ENCODE measurements around the gene WDFY3.

WDFY3 gene

DNA sequence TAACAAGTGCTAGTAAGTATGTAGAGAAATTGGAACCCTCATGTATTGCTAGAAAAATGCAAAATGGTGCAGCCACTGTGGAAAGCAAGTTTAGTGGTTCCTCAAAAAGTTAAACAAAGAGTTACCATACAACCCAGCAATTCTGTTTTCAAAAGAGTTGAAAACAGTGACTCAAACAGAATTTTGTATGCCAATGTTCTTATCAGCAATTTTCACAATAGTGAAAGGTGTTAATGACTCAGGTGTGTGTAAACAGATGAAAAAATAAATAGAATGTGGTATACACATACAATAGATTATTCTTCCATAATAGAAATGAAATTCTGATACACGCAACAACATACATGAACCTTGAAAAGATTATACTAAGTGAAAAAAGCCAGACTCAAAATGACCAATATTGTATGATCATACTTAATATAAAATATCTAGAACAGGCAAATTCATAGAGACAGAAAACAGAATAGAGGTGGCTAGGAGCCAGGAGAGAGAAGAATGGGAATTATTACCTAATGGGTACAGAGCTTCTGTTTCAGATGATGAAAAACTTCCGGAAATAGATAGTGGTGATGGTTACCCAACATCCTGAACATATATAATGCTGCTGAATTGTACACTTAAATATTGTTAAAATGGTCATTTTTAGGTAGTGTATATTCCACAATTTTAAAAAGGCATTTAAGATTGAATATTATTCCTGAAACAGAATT is 51.6 kb downstream of the WDFY3 start:
- FAIRE-seq (no peak), DNase-seq (ENCODE audit: insufficient read length, low spot score) (no peak)

DNA sequence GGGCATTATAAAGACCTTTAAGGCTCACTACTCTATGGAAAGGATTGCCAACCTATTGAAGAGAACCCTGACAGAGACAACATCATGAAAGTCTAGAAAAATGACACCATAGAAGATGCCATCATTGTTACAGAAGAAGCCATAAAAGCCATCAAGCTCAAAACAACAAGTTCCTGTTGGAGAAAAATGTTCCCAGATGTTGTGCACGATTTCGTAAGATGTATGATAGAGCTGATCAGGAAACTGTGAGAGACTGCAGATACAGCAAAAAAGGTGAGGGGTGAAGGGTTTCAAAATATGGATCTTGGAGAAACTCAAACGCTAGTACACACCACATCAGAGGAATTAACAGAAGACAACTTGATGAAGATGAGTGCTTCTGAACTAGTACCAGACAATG is 53.3 kb downstream of the WDFY3 start:
- FAIRE-seq (no peak), DNase-seq (ENCODE audit: insufficient read length, low spot score) (no peak)

DNA sequence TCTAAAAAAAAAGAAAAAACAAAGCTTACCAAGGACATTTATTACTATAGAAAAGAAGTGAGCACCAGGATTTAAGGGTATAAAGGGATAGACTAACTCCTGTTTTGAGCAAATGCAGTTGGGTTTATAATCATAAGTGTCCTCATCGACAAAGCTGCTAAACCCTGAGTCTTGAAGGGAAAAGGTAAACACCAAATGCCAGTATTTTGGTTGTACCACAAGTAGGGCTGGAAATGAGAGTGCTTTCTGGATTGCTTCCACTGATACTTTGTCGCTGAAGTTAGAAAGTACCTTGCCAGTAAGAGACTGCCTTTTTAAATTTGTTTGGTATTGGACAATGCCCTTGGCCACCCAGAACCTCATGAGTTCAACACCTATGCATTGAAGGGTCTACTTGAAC is 53.7 kb downstream of the WDFY3 start:
- DNase-seq (ENCODE audit: insufficient read length, low spot score) (no peak), FAIRE-seq (no peak)

DNA sequence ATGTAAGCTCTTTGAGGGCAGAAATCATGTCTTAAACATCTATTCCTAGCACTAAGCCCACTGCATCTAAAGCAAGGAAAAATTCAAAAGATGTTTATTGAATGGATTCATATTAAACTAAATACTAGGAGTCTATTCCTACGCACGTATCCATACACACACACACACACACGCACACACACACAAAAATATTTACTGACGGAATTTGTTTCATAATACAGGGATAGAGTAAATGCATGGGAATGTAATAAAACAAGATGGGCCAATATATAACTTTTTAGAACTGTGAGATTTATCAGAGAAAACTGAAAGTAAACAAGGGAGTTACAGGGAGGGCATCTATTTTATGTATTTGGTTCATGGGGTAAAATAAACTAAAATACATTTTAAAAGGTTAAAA is 57.6 kb downstream of the WDFY3 start:
- FAIRE-seq (no peak), DNase-seq (ENCODE audit: insufficient read length, low spot score) (no peak)

DNA sequence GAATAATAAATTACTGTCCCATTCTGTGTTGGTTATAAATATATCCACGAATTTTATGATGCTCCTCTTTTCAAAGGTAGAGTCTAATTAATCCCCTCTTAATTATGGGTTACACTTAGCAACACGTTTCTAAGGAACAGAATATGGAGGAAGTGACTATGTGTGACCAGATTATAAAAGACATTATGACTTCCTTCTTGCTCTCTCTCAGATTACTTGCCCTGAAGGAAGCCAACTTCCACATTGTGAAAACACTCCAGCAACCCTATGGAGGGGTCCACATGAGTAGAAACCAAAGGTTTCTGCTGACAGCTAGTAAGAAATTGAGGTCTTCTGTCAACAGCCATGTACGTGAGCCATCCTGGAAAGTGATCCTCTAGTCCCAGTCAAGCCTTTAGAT is 59.3 kb downstream of the WDFY3 start:
- FAIRE-seq (no peak), DNase-seq (ENCODE audit: insufficient read length, low spot score) (no peak)

DNA sequence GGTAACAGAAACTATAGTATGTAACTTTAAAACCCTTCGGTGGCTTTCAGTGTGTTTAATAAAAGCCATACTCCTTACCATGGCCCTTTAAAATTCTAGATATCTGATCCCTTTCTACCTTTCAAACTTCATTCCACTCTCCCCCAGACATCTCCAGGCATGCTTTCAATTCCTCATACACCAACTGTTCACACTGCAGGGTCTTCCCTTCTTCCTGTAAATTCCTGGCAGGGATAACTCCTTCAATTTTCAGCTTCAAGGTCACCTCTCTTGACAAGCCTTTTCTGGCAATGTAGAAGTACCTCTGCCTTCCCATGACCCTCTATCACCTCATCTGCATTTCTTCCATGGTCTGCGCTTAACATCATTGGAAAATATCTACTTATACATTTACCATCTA is 60.8 kb downstream of the WDFY3 start:
- no peak for FAIRE-seq

DNA sequence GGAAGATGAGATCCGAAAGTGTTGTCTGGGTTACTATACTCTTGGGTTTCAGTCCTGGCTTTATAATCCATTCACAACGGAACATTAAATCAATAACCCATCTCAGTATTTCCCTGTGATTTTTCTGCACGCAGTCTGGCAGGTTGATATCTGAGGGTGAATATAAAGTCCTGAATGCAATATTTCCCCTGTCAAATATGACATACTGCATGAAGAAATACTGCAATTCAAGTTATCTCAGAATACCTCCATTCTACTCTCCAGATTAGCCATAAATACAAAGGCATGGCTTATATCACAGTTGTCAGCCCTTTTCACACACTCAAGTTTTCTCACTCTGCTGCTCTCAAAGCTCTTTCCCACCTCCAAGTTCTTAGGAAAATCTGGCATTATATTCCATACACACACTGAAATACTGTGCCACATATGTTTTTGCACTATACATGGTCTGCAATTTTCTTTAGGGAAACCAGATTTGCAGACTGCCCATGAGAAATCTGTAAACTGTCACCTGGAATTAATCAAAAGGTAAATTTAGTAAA is 64.7 kb downstream of the WDFY3 start:
- FAIRE-seq, result no peak
- DNase-seq (ENCODE audit: insufficient read length, low spot score), result no peak

More for the DNA sequence above, 60.8 kb downstream of the WDFY3 start:
- no peak for DNase-seq (ENCODE audit: insufficient read length, low spot score)

DNA sequence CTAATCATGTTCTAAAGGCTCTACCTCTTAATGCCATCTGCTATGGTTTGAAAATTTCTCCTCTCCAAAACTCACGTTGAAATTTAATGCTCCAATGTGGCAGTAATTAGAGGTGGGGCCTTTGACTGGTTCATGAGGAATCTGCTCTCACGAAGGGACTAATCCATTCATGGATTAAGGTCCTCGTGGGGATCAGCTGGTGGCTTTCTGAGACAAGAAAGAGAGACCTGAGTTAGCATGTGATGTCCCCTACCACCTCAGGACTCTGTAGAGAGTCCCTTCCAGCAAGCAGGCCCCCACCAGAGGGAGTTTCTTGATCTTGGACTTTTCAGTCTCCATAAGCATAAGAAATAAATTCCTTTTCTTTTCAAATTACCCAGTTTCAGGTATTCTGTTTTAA is 65.3 kb downstream of the WDFY3 start:
- DNase-seq (ENCODE audit: insufficient read length, low spot score) (no peak), FAIRE-seq (no peak)

DNA sequence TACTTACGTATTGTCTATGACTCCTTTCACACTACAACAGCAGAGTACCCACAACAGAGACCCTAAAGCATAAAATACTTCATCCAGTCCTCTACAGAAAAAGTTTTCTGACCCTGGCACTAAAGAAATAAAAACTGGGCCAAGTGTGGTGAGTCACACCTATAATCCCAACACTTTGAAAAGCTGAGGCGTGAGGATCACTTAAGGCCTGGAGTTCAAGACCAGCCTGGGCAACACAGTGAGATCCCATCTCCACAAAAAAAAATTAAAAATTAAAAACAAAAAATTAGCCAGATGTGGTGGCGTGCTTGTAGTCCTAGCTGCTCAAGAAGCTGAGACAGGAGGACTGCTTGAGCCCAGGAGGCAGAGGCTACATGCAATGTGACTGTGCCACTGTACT is 66.9 kb downstream of the WDFY3 start:
- FAIRE-seq, result no peak
- no peak for DNase-seq (ENCODE audit: insufficient read length, low spot score)

DNA sequence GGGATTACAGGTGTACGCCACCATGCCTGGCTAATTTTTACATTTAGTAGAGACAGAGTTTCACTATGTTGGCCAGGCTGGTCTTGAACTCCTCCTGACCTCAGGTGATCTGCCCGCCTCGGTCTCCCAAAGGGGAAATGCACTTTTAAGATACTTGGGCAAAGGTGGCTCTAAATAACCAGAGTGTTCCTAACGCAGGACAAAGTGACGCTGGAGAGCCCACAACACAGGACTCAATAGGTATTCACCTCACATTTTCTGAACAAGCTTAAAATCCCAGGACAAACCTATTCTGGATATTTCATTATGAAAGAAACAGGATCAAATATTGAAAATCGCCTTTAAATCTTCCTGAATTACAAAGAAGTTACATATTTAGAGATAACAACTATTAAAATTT is 69.0 kb downstream of the WDFY3 start:
- no peak for FAIRE-seq
- no peak for DNase-seq (ENCODE audit: insufficient read length, low spot score)

DNA sequence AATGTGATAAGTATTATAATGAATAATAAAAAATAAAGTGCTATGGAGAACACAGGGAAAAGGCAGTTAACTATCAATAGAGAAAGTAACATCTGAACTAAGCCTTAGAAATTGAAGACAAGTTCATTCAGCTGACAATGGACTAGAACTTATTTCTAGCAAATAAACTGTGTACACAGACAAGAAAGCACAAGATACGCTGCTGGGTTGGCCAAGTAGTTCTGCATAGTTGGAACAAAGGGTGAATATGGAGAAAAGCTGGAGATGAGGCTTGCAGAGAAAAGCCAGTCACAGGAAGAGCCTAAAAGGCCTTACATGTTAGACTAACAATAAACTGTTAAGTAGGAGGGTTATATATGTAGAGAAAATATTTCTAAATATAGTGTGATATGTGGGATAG is 71.2 kb downstream of the WDFY3 start:
- FAIRE-seq (no peak), DNase-seq (ENCODE audit: insufficient read length, low spot score) (no peak)

DNA sequence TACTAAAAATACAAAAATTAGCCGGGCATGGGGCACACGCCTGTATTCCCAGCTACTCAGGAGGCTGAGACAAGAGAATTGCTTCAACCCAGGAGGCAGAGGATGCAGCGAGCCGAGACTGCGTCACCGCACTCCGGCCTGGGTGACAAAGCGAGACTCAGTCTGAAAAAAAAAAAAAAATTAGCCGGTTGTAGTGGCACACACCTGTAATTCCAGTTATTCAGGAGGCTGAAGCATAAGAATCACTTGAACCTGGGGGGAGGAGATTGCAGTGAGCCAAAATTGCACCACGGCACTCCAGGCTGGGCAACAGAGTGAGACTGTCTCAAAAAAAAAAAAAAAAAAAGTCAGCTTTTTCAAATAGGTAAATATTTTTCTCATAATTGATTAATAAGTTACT is 71.9 kb downstream of the WDFY3 start:
- DNase-seq (ENCODE audit: insufficient read length, low spot score), result no peak
- FAIRE-seq, result no peak

DNA sequence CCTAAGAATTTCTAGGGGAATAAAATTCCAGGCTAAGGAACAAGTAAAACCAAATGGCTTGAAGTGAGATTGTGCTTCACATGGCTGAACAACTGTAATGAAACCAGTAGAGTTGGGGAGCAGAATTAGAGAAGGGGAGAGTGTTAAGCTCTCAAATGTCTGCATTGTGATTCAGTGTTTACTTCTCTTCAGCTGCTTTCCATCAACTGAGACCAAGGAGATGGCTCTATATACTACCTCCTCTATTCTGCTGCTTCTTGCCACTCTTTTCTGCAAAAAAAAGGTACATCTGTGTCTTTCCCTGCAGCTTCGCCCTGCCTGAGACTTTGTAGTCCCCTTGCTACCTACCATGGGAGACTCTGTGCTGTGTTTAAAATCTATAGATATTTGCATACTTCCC is 73.5 kb downstream of the WDFY3 start:
- no peak for DNase-seq (ENCODE audit: insufficient read length, low spot score)
- no peak for FAIRE-seq

DNA sequence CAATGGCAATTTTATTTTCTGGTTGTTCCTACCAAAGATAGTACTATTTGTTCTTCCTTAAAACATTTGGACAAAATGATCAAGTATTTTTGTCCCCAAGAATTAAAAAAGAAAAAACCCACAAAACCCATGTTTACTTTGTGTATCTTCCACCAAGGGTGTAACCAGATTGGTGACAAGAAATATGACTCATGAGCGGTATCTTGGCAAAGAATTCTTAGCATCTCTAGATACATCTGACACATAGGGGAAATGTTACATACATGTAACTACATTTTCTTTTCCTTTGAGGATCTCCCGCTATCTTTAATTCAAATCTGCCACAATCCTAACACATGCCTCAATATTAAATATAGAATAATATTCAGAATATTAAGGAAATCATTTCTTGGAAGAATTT is 78.7 kb downstream of the WDFY3 start:
- FAIRE-seq, result no peak
- no peak for DNase-seq (ENCODE audit: insufficient read length, low spot score)

DNA sequence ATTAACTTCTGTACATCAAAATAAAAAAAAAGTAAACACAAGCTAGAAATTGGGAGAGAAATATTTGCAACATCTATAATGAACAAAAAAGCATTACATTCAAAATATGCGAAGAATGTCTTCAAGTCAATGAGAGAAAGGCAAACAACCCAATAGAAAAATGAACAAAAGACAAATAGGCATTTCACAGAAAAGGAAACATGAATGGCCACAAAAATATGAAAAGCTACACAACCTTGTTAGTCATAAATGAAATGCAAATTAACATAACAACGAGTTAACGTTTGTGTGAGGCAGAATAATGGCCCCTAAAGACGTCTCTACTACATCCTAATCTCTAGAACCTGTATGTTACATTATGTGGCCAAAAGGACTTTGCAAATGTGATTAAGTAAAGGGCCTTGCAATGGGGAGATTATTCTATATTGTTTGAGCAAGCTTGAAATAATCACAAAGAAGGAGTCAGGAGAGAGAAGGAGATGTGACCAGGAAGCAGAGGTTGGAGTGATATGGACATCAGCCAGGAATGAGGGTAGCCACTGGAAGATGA is 86.8 kb downstream of the WDFY3 start:
- FAIRE-seq (no peak), DNase-seq (ENCODE audit: insufficient read length, low spot score) (no peak)

DNA sequence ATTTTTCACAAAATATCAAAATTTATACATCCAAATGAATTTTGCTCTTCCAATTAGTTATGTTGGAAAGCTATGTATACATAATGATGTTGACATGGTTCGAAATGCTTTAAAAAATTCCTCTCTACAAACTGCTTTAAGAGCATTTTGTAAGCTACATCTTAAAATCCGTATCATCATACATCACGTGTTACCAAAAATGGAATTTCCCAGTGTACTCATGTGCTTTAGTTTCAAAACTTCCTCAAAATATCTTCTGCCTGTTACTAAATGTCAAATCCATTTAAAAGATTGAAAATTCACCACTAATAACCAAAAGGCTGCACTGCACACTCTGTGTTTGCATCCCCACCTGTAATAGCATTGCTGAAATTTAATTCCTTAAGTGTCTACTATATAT is 87.9 kb downstream of the WDFY3 start:
- FAIRE-seq, result no peak
- no peak for DNase-seq (ENCODE audit: insufficient read length, low spot score)

DNA sequence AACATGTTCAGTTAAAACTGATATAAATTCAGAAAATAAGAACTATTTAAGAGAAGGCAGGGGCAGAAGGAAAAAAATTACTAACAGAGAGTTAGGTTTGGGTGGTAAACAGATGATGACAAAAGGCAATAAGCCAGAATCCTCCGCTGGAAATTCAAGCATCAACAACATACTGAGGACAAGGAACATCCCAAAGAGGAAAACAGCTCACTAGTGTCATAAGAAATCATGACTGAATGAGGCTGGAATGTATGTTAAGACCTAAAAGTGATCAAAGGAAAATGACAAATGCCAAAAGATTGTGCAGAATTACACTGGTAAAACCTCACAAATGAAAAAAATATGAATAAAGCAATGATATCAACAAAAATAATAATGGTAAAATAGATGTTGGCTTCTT is 88.4 kb downstream of the WDFY3 start:
- FAIRE-seq, result no peak
- DNase-seq (ENCODE audit: insufficient read length, low spot score), result no peak

DNA sequence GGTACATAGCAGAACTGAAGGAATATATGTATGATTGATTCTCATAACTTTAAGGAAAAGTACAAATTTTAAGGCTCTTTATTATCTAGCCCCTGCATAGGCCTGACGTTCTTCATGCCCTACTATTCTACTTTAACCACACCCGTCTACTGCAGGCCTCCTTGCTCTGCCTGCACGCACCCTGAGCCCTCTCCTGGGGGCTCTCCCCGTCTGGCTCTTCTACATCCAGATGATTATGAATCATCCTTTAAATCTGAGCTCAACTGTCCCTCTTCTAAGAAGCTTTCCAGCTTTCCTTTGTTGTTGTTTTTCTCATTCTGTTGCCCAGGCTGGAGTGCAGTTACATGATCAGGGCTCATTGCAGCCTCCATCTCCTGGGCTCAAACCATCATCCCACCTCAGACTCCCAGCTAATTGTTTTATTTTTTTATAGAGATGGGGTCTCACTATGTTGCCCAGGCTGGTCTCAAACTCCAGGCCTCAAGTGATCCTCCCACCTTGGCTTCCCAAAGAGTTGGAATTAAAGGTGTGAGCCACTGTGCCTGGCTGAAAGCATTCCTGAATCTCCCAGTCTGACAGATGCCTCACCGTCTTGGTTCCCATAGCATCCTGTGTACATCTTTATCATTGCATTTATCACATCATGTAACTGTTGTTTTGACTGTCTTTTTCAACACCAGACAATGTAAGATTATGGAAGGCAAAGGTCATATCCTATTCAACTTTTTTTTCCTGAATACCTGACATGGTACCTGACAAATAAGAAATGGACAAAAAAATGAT is 89.2 kb downstream of the WDFY3 start:
- DNase-seq (ENCODE audit: insufficient read length, low spot score) (no peak), FAIRE-seq (no peak)

DNA sequence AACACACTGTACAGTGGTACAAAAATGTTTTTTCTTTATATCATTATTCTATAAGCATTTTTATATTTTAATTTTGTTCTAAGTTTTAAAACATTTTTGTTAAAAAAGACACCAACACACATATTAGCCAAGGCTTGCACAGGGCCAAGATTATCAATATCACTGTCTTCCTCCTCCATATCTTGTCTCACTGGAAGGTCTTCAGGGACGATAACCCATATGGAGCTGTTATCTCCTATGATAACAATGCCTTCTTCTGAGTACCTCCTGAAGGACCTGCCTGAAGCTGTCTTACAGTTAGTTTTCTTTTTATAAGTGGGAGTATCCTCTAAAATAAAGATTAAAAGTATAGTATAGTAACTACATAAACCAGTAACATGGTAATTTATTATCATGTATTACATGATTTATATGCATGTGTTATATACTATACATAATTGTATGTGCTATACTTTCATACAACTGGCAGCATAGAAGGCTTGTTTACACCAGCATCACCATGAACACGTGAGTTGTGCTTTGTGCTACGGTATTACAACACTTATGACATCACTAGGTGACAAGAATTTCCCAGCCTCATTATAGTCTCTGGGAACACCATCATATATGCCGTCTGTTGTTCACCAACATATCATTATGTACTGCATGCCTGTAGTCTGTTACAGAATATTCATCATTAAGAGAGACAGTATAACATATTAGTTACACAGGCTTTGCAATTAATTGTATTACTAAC is 90.7 kb downstream of the WDFY3 start:
- FAIRE-seq (no peak), DNase-seq (ENCODE audit: insufficient read length, low spot score) (no peak)

DNA sequence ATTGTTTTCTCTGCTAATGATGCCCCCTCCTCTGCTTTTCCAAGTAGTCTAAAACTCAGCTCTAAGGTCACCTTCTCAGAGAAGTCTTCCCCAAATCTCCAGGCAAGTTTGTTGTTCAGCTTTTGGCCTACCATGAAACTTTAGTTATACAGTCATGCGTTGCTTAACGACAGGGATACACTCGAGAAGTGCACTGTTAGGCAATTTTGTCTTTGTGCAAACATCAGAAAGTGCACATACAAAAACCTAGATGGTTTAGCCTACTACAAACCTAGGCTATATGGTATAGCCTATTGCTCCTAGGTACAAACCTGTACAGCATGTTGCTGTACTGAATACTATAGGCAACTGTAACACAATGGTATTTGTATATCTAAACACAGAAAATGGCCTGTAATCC is 91.9 kb downstream of the WDFY3 start:
- DNase-seq (ENCODE audit: insufficient read length, low spot score), result no peak
- no peak for FAIRE-seq

Measured in GM19239 (cell line).